ENCODE results near the gene HERC5.

Gene HERC5

GRCh38 chr4:88448889-88449288 lies 8.0 kb upstream of the HERC5 start:
- no peak for DNase-seq

- no peak for DNase-seq
These were observed 7.6 kb upstream of the HERC5 start for GRCh38 chr4:88449290-88449689.

- no peak for DNase-seq
These were observed 5.7 kb upstream of the HERC5 start for GRCh38 chr4:88451205-88451604.

- DNase-seq = no peak
These were observed 4.0 kb upstream of the HERC5 start for GRCh38 chr4:88452912-88453311.

- DNase-seq = no peak
These were observed 586 bp downstream of the HERC5 start for GRCh38 chr4:88457307-88458103.

- DNase-seq = no peak
These were observed 1.3 kb downstream of the HERC5 start for GRCh38 chr4:88458104-88458740.

- DNase-seq = no peak
These were observed 8.8 kb downstream of the HERC5 start for GRCh38 chr4:88465653-88466192.

- no peak for DNase-seq
These were observed 10.5 kb downstream of the HERC5 start for GRCh38 chr4:88467392-88467791.

- DNase-seq = no peak
These were observed 20.4 kb downstream of the HERC5 start for GRCh38 chr4:88477229-88477860.

- no peak for DNase-seq
These were observed 21.3 kb downstream of the HERC5 start for GRCh38 chr4:88478247-88478646.

- DNase-seq = no peak
These were observed 24.6 kb downstream of the HERC5 start for GRCh38 chr4:88481537-88481936.

GRCh38 chr4:88489100-88489761 lies 32.3 kb downstream of the HERC5 start:
- no peak for DNase-seq

- DNase-seq = no peak
These were observed 41.0 kb downstream of the HERC5 start for GRCh38 chr4:88497859-88498409.

- DNase-seq = no peak
These were observed 46.4 kb downstream of the HERC5 start for GRCh38 chr4:88503344-88503743.

- no peak for DNase-seq
These were observed 54.3 kb downstream of the HERC5 start for GRCh38 chr4:88511236-88511635.

GRCh38 chr4:88514557-88515511 lies 57.9 kb downstream of the HERC5 start:
- no peak for DNase-seq

- no peak for DNase-seq
These were observed 59.8 kb downstream of the HERC5 start for GRCh38 chr4:88516746-88517145.

GRCh38 chr4:88517825-88518224 lies 60.9 kb downstream of the HERC5 start:
- no peak for DNase-seq

GRCh38 chr4:88518911-88519310 lies 62.0 kb downstream of the HERC5 start:
- DNase-seq = no peak

- DNase-seq = peak; percentile 5
These were observed 65.9 kb downstream of the HERC5 start for GRCh38 chr4:88522702-88523324.
